Measurements from ENCODE around the gene SFSWAP.
"Not testable (repeated sequence)": the region's sequence is repeated elsewhere in the genome, so short reads cannot be mapped to it uniquely, and the experiment has no call there.

The SFSWAP gene

DNA sequence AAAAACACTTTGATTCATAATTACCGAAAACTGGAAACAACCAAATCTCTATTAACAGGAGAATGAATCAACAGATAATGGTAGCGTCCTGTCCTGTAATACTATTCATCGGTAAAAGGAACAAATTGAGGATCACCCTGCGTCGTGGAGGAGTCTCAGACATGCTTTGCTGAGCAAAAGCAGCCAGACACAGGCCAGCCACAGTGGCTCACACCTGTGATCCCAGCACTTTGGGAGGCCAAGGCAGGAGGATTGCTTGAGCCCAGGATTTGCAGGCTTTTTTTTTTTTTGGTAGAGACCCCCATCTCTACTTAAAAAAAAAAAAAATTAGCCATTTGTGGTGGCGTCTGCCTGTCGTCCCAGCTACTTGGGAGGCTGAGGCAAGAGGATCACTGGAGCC lies 83.2 kb downstream of the SFSWAP start:
- no peak for DNase-seq

DNA sequence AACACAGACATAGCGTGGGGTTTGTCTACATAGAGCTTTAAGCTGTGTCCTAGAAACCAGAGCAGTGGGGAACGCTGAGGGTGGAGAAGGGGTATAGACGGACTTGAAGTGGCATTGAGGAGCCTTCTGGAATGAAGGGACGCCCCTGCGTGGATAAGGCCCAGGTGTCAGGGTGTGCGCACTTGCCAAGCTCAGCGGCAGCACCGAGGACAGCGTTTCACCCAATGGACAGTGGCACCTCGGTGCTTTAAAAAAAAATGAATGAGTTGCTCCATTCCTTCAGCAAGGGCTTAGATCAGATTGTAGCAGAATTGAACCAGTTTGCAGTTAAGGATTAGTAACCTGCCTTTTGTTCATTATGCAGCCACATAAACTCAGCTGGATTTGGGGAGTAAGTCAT lies 83.7 kb downstream of the SFSWAP start:
- no peak for DNase-seq

DNA sequence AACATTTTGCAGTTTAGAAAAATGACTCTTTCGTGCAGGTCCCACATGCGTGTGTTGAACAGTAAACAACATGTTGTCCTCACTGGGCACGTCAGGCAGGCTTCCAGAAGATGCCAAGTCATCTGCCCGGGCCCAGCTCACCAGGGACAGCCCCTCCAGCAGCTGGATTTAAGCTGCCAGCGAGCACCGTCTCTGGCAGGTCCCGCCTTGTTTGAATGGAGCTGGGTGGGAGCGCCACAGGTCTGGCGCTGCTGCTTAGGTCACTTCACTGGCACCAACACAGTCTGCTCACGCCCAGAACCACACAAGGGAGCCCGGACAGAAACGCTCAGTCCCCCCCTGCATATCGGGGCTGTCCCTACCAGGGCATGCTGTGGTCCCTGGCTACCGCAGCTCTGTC lies 84.2 kb downstream of the SFSWAP start:
- no peak for DNase-seq

DNA sequence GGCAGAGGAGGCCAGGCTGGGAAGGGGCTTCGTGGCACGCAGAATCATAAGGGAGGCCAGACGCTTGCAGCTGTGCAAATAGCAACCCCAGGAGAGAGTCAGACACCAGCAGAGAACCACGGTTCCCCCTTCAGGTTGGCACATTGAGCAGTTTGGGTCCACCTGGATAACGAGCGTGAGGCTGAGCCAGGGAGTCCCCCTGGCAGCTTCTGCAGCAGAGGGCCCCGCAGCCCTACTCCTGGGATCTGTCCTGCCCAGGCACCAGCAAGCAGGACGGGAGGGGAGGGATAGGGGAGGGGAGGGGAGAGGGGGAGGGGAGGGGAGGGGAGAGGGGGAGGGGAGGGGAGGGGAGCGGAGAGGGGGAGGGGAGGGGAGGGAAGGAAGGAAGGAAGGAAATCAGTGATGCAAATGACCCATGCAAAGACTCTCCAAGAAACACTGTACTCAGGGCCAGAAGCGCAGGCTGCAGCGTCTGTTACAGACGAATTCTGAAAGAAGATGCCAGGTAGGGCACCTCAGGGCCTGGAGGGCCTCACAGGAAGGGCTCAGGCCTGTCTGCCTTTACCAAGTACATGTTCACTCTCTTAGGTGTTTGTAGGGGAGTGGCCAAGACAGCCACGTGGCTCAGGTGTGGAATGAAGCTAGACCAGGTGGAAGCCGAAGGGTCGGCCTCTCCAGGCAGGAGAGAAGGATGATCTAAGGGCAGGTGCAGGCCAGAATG lies 85.0 kb downstream of the SFSWAP start:
- no peak for DNase-seq

DNA sequence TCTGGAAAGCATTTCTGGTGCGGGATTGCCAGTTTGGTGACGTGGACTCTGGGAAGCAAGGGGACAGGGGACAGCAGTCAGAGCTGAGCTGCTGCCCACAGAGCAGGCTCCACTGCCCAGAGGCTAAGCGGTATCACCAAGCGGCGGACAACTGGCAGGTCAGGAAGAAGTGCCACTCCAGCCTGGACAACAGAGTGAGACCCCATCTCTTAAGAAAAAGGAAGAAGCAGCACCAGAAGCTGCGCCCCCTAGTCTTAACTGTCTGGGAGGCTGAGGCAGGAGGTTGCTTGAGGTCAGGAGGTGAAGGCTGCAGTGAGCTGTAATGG lies 85.5 kb downstream of the SFSWAP start:
- no peak for DNase-seq

DNA sequence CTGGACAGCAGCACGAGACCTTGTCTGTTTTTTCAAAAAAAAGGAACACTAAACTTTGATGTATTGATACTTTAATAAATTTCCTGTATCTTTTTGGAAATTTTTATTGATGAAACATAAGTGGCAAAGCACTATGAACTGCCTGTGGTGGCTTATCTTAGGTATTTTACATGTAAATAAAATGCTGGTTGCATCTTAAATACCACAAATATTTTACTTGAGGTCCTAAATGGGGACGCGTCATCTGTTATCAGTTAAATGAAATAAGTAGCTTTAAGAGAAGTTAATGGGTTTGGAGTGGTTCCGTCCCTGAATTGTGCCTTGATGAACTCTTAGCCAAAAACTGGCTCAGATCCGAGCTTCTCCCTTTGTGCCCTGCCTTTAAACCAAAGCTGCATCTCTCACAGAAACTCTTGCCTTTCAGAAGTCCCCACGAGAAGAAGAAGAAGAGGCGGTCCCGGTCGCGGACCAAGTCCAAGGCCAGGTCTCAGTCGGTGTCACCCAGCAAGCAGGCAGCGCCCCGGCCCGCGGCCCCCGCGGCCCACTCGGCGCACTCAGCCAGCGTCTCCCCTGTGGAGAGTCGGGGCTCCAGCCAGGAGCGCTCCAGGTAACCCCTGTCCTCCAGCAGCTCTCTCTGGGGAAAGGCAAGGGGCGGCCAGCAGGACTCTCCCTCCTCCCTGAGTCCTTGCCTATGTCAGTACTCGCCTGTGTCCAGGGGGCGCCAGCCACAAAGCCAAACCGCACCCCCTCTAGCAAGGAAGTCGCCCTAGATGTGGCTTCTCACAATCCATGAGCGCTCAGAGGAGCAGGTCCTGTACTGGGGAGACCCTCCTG lies 86.1 kb downstream of the SFSWAP start:
- DNase-seq: no peak

DNA sequence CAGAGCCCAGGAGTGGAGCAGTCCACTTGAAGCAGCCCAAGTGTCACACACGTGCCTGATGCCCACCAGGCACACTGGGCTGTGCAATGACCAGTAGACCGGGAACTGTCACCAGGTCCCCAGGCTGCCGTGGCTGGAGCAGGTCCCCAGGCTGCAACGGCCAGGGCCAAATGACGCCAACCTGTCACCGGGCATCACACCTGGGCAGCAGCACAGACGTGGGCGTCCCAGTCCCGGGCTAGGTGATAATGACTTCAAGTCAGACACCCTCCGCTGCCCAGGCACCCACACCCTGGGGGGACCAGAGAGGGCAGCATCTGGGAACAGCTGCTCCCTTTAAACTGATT lies 86.7 kb downstream of the SFSWAP start:
- no peak for DNase-seq

DNA sequence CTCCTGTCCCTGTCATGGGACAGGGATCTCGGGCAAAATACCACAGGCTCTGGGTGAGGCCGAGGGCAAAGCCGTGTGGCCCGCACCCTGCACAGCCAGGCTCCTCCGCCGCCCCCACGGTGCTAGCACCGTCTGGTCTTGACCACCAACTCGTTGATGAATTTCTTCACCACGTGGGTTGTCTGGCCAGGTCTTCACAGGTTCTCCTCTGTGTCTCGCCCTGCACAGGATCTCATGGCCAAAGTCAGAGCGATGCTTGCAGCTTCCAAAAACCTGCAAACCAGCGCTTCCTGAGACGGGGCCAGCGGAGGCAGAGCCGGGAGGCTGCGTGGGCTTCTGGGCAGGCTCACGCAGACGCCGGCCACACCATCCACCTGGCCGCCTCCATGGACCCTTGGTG lies 88.3 kb downstream of the SFSWAP start:
- DNase-seq: no peak

DNA sequence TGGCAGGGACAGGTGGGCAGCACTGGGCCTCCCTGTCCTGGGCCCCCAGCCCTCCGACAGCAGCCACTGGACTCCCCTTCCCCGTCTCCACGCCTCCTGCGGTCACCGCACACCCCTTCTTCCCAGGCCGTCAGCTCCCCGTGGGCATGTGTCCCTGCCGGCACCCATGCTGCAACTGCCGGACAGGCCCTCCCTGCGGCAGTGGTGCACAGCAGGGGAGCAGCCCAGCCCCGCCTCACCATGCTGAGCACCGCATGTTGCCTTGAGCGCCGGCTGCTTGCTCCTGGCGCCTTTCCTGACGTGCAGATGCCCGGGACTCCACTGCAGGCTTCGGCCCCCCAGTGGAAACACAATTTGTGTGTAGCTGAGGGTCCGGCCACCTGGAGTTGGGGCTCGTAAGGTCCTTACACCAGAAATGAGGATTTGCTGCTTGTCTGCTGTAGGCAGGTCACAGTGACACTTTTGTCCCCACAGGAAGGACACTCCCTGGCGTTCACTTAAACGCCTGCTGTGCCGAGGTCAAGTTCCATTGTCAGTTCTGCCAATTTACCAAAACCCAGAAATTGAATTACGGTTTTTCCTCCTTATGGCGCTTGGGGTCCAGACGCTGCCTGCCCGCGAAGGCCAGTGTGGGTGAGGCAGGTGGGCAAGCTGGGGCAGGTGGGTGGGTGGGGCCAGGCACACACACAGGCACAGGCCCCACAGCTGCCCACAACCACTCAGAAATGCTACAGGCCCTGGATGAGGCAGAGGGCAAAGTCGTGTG lies 89.1 kb downstream of the SFSWAP start:
- DNase-seq: no peak

DNA sequence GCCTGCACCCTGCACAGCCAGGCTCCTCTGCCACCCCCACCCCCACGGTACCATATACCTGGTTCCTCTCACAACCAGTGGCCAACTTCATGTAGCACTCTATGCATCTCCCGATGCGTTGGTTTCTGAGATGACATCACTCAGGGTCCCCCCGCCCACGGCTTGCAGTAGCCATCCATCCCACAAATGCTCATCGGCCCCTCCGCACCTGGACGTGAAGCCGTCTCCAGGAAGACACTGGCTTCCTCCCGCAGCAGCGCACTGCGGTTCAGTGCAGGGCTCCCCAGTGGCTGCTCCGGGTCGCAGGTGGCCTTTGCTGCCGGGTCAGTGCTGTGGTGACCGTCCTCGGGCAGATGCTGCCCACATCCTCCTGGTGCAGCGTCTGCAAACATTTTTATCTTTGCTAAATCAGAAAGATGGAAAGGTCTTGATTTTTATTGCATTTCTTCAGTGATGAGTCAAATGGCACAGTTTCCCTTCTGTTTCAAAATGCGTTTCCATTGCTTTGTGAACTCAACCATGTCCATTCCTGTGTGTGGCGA lies 89.8 kb downstream of the SFSWAP start:
- no peak for DNase-seq

DNA sequence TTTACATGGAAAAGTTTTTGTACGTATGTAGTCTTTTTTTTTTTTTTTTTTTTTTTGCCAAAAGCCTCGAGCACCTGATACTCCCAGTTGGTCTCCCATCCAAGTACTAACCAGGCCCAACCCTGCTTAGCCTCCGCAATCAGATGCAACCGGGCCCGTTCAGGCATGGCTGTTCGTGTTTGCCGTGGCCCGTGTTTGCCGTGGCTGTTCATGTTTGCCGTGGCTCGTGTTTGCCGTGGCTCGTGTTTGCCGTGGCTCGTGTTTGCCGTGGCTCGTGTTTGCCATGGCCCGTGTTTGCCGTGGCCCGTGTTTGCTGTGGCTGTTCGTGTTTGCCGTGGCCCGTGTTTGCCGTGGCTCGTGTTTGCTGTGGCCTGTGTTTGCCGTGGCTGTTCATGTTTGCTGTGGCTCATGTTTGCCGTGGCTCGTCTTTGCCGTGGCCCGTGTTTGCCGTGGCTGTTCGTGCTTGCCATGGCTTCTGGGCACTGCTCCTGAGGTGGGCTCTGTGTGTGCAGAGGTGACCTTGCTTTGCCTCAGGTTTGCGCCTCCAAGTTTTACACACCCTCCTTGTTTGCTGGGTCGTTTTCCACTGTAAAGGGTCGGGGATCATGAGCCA lies 90.5 kb downstream of the SFSWAP start:
- no peak for DNase-seq

DNA sequence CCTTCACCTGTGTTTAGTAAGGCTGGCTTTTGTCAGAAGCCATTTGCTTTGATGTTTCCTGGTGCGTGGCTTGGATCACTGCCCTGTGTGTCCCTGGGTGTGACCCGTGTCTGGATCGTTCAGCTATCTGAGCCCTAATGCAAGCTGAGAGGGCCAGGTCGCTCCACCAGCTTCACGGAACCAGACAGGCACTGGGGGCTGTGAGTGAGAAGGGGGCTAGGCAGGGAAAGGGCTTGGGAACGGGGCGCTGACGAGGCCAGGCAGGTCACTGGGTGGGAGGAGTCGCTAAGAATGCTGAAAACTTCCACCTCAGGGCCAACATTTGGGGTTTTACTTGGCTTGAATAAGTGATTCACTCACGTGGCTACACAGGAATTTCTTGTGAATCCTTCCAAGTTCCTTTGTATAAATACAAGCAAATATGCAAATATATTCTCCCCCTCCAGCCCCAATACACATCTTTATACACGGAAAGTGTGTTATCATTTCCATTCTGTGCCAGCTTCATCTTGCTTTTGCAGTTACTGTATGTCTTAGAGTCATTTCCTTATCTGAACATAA lies 93.2 kb downstream of the SFSWAP start:
- no peak for DNase-seq

DNA sequence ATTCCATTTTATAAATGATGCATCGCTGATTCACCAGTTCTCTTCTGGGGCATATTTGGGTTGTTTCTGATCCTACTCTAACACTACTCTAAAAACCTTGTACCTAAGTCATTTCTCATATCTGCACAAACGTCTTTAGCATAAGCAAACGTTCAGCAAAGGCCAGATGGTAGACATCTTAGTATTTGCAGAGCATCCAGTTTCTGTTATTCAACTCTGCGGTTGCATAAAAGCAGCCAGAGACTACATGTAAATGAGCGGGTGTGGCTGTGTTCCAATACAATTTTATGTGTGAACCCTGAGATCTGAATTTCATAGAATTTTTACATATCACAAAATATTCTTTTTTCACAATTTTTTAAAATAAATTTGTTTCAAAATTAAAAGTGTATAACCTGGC lies 94.5 kb downstream of the SFSWAP start:
- DNase-seq: no peak

DNA sequence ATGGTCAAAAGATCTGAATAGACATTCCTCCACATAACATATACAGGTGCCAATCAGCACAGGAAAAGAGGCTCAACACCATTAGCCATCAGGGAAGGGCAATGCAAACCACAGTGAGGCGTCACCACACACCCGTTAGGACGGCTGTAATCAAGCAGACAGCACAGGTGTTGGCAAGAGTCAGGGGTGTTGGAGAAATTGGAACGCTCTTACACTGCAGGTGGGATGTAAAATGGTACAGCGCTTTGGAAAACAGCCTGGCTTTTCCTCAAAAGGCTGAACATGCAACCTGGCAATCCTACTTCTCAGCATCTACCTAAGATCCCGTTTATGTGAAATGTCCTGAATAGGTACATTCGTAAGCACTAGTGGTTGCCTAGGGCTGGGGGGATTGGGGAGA lies 95.8 kb downstream of the SFSWAP start:
- no peak for DNase-seq

DNA sequence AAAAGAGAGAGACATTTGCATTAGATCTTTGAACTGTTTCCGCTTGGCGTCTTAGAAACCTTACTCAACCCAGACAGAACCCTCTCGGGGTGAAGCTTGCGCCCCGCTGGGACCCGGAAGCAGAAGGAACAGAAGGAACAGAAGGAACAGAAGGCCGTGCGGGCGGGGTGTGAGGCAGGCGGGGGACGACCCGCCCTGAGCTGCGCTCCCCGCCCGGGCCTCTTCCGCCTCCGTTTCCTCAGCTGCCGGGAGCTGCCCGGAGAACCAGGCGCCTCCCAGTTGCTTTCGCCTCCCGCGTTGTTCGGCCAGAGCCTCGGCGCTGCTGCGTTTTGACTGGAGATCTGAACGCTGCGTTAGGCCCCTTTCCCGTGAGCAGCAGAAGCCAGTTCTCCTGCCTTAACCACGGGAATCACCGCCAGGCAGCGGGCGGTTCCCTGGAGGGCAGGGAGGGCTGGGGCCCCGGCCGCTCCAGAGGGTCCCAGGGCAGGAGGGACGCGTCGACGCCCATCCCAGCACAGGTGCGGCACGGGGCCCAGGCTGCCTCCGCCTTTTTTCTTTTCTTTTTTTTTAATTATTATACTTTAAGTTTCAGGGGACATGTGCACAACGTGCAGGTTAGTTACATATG lies 98.0 kb downstream of the SFSWAP start:
- DNase-seq: no peak

DNA sequence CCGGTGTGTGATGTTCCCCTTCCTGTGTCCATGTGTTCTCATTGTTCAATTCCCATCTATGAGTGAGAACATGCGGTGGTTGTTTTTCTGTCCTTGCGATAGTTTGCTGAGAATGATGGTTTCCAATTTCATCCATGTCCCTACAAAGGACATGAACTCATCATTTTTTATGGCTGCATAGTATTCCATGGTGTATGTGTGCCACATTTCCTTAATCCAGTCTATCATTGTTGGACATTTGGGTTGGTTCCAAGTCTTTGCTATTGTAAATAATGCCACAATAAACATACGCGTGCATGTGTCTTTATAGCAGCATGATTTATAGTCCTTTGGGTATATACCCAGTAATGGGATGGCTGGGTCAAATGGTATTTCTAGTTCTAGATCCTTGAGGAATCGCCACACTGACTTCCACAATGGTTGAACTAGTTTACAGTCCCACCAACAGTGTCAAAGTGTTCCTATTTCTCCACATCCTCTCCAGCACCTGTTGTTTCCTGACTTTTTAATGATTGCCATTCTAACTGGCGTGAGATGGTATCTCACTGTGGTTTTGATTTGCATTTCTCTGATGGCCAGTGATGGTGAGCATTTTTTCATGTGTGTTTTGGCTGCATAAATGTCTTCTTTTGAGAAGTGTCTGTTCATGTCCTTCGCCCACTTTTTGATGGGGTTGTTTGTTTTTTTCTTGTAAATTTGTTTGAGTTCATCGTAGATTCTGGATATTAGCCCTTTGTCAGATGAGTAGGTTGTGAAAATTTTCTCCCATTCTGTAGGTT lies 98.8 kb downstream of the SFSWAP start:
- not testable (repeated sequence) for DNase-seq

DNA sequence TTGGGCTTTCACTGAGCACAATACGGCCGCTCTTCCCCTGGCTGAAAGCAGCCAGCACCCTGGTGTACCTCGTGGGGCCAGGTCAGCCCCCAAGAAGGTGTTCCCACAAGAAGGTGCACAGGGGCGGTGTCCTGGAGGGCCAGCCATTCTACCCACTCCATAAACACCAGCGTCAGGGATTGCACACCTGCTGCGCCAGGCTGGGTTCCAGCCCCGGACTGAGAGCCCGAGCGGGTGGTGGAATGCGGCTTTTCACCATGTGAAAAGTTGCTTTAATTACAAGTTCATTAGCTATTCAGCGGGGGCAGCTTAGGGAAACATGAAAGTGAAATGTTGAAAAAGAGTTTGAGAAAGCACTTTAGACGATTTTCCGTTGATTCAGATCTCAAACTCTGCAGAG lies 99.8 kb downstream of the SFSWAP start:
- no peak for DNase-seq

DNA sequence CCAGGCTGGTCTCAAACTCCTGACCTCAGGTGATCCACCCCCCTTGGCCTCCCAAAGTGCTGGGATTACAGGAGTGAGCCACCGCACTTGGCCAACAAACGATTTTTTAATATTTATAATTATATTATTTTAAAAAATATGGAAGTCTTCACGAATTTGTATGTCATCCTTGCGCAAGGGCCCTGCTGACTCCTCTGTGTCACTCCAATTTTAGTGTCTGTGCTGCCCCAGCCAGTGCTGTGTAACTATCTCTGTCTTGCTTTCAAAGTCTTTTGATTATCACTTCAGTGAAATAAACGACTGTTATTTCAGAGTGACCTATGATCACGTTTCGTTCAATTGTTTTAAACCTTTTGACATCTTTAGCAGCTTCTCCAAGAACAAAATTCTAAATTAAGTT lies 104.2 kb downstream of the SFSWAP start:
- DNase-seq: no peak

DNA sequence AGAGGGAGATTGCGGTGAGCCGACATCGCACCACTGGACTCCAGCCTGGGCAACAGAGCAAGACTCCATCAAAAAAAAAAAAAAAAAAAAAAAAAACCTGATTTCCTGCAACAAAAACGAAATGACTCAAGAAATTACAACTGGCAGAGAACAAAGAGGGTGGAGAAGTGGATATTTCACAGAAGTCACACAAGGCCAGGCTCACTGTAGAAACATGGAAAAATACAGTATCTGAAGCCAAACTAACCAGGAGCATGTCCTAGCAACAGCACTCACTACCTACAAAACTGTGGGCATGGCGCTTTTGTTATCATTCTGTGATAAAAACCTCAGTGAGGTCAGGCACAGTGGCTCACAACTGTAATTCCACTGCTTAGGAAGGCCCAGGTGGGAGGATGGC lies 105.6 kb downstream of the SFSWAP start:
- no peak for DNase-seq

DNA sequence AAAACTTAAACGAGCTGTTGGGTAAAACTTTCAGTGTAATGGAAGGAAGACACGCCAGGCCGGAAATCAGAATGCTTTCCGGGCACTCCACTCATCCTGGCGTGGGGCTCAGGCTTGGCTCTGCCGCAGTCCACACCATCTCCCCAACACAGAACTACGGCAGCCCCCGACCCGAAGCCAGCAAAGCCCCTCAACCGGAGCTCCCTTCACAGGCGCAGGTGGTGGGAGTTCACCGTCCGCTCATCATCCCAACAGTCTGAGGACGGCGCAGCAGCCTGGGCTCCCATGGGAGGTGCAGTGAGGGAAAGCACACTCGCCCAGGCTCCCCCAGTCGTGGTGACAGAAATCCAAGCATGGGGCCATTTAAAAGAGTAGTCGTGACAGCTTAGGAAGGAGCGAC lies 106.4 kb downstream of the SFSWAP start:
- no peak for DNase-seq

DNA sequence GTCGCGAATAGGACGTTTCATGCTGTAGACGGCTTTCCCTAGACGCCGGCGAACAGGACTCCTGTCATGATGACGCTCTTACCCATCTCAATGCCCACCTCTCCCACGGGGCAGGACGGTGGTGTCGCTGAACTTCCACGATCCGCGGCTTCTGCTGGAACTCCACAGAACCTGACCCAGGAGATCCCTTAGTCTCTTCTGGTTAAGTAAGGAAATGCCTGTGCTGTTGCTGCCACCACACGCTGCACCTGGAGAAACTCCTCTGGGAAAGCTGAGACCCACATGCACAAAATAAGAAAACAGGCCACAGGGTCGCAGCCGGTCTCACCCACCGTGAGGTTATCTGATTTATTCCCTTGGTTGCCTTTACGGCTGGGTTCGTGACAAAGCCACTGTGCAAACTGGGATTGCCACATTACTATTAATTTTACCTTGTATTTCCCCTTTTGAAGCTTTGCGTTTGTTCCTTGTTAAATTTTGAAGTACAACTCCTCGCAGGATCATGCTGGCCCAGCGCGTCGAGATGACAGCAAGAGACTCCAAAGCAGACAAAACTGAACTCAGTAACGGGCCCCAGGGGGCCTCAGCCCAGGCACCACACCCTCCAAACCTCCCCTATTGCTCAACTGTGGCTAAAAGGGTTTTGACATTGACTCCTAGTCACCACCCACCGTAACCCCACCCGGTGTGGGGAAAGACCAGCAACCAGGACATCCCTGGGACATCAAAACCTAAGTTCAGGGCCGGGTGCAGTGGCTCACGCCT lies 108.1 kb downstream of the SFSWAP start:
- no peak for DNase-seq

All from GDM1 (cell line).